Naive B cell (primary cell): ENCODE measurements around the gene ARL4C. TPM values are rescaled to one million over a fixed set of nuclear protein-coding genes. Genes with fewer than 3 reads are reported as not detected.

Experiments used
- ATAC-seq, 2 donors: fragments of 150-1000 bp; cut with Tn5 transposase; 2 replicates each; pipeline ENCODE4 v1.10.0; 2021; ENCODE audit warnings: low read depth in 2 of 2, mild to moderate bottlenecking in 2 of 2, moderate library complexity in 2 of 2
- DNase-seq: peaks from one replicate; pipeline ENCODE4 v3.0.0; 2022
- H3K27ac Mint-ChIP-seq, 6 donors: one replicate each; pipeline ENCODE4 v1.8.0; 2020 to 2022; ENCODE audit warnings: mild to moderate bottlenecking in 6 of 6, mixed read lengths in 6 of 6, moderate library complexity in 5 of 6, inconsistent platforms in 2 of 6
- H3K27me3 Mint-ChIP-seq, 3 donors: one replicate each; pipeline ENCODE4 v1.8.0; 2021 to 2022; ENCODE audit warnings: mixed read lengths in 3 of 3, mild to moderate bottlenecking in 1 of 3
- H3K36me3 Mint-ChIP-seq, 2 donors: one replicate each; pipeline ENCODE4 v1.8.0; 2020 to 2022; ENCODE audit warnings: mixed read lengths in 2 of 2, inconsistent platforms in 1 of 2, mild to moderate bottlenecking in 1 of 2
- H3K4me1 Mint-ChIP-seq, 3 donors: one replicate each; pipeline ENCODE4 v1.8.0; 2020 to 2022; ENCODE audit warnings: mixed read lengths in 3 of 3, inconsistent platforms in 1 of 3, mild to moderate bottlenecking in 1 of 3, moderate library complexity in 1 of 3
- H3K4me3 Mint-ChIP-seq, 8 donors: one replicate each; pipeline ENCODE4 v1.8.0; 2020 to 2022; ENCODE audit warnings: mild to moderate bottlenecking in 8 of 8, mixed read lengths in 8 of 8, moderate library complexity in 8 of 8, inconsistent platforms in 2 of 8
- H3K9me3 Mint-ChIP-seq, 7 donors: one replicate each; pipeline ENCODE4 v1.8.0; 2020 to 2022; ENCODE audit warnings: mixed read lengths in 7 of 7, mild to moderate bottlenecking in 5 of 7, inconsistent platforms in 2 of 7, moderate library complexity in 1 of 7
- polyA plus RNA-seq, 6 donors: library from polyadenylated mRNA; unstranded; fragments of 300-500 nt; fragmentation: Illumina TruSeq; gene quantifications; one replicate each; pipeline ENCODE4 v1.2.3, GENCODE V29; 2021; ENCODE audit warnings: low read depth in 6 of 6

ARL4C gene
- polyA plus RNA-seq, 6 donors from 2014 or later, result 18.2 to 37.1 (median 28.5) TPM

DNA sequence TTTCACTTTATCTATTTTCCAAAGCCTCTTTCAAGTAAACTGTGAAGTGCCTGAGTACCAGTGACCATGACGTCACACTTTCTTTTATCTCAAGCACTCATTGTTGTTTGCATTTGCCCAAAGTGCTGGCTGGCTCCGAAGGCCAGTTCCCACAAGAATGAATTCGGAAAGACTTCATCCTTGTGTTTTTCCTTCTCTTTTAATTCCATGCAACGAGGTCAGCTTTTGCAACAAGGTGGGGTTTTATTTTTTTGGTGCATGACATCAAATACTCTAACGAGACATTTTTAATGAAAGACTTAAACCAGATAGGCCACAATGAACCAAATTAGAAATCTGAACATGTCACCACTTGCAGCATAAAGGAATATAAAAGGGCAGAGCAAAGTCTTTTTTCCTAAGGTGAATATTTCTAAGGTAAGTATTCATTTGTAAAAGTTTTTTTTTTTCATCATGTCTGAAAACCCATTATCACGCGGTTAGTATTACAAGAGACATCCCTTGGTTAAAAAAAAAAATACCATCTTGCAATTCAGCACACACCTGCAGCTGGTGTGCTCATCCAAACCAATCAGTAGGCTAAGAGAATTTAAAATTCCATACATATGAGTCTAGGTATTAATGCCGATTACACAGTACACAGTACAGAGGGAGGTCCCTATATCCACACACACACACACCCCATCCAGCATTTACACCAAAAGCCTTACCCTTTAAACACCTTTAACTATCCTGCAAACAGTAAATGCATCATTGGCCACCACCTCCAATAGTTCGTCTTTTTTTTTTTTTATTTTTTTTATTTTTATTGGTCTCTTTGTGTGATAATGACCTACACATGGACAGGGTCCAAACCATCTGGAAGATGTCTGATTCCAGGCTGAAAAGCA lies 2.3 kb downstream of the ARL4C start:
- Mint-ChIP-seq H3K9me3 (no peaks in the 10 kb centered on the region), H3K27ac (peak overlapping the region; percentile 54 to 97 (median 90)), H3K4me3 (peak overlapping the region; percentile 87 to 98 (median 96)), H3K36me3 (peaks cover 15 to 16% of the 10 kb centered on the region in 2 donors), H3K27me3 (no peaks in the 10 kb centered on the region), H3K4me1 (peaks cover 55 to 71% (median 56%) of the 10 kb centered on the region in 3 donors)
- ATAC-seq (no peak), DNase-seq (no peak)

DNA sequence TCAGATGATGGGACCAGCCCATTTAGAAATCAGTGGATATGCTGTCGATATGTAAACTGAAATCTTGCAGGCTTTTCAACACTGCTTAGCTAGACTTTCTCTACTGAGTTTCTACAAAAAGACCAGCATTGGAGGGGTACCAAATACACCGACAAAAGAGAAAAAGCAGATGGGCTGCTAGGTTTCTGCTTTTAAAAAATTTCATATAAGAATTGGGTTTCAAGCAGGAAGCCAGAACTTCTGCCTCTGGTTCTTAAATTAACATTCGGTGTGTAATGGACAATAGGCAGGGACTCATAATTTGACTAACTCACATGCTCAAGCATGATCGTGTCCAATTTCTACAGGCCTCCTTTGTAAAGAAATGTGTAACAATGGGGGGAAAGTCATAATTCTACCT lies 3.1 kb downstream of the ARL4C start:
- peaks cover 53 to 72% (median 56%) of the 10 kb centered on the region in 3 donors for H3K4me1 Mint-ChIP-seq
- peak overlapping the region; percentile 50 to 98 (median 92) for H3K4me3 Mint-ChIP-seq
- no peaks in the 10 kb centered on the region for H3K9me3 Mint-ChIP-seq
- H3K36me3 Mint-ChIP-seq, result peaks cover 15 to 16% of the 10 kb centered on the region in 2 donors
- DNase-seq (no peak), ATAC-seq (no peak)
- H3K27me3 Mint-ChIP-seq, result no peaks in the 10 kb centered on the region
- peak overlapping the region in 2 of 6 donors; percentile 22 to 26 for H3K27ac Mint-ChIP-seq

DNA sequence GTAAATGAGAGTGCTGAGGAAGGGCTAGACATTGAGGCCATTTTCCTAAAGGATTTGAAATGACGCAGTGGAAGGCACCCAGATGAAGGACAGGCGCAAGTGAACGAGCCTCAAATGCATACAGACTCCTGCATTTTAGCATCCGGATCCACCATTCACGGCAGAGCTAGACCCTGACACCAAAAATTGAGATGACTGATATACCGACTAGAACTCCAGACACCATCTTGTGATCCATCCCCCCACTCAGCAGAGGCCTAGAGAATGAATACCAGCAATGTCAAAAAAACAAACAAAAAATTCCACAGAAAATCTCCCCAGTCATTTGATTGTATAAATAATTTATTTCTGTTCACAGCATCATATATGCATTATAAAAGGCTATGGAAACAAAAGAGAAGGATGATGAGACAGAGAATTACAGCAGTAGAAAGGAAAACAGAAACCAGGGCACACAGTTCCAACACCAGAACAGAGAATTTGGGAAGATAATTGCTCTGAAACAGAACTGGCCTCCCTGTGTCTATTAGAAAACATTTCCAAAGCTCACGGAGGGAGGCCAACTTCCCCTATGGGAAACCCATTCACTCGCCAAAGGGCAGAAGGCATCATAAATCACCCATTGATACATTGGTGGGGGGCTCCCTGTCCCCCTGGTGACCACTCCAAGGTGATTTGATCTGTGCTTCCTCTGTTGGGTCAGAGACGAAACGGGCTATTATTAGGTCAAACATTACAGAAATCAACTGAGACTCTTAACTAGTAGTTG lies 4.0 kb downstream of the ARL4C start:
- Mint-ChIP-seq H3K27me3 (no peaks in the 10 kb centered on the region), H3K9me3 (no peaks in the 10 kb centered on the region), H3K4me1 (peaks cover 56 to 73% (median 60%) of the 10 kb centered on the region in 3 donors), H3K36me3 (peaks cover 17 to 22% of the 10 kb centered on the region in 2 donors), H3K4me3 (peak overlapping the region; percentile 78 to 98 (median 90)), H3K27ac (peak overlapping the region in 3 of 6 donors; percentile 39 to 67 (median 45))
- ATAC-seq, result no peak
- no peak for DNase-seq

DNA sequence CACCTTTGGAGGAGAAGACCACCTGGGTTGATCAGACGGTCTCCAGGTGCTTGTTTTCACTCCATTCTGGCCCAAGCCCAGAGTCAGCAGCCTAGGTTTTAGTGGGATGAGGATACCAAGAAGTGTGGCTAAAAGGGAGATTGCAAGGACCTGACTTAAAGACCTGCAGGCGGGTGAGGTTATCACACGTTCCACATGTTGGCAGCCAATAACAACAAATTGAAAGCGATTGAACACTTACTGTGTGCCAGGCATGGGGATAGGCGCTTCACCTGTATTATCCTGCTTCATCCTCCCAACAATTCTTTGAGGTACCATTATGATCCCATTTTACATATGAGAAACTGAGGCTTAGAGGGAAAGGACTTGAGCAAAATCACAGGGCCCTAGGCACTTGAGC lies 5.0 kb downstream of the ARL4C start:
- H3K36me3 Mint-ChIP-seq, result peaks cover 21 to 22% of the 10 kb centered on the region in 2 donors
- peak overlapping the region in 2 of 6 donors; percentile 37 to 39 for H3K27ac Mint-ChIP-seq
- H3K9me3 Mint-ChIP-seq, result no peaks in the 10 kb centered on the region
- ATAC-seq (no peak), DNase-seq (no peak)
- peaks cover 56 to 73% (median 65%) of the 10 kb centered on the region in 3 donors for H3K4me1 Mint-ChIP-seq
- H3K27me3 Mint-ChIP-seq, result no peaks in the 10 kb centered on the region
- H3K4me3 Mint-ChIP-seq, result peak overlapping the region in 5 of 8 donors; percentile 10 to 95 (median 50)

DNA sequence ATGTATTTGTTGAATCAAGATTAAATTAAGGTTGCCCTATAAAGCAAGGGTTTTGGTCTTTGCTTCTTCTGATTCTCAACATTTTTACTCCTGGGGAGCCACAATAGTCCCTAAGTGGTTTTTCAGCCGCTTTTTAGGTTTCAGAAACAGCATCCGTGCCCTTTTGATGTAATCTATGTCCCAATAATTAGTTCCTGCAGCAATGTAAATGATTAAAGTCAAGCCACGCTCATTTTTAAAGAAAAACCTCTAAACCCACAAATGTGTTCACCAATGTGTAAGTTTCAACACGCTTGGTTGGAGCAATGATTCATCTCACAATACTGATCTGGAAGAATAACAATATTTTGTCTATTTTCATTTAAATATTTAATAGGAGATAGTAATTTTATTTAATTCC lies 5.6 kb downstream of the ARL4C start:
- no peak for DNase-seq
- Mint-ChIP-seq H3K4me1 (peaks cover 56 to 77% (median 65%) of the 10 kb centered on the region in 3 donors), H3K27me3 (no peaks in the 10 kb centered on the region), H3K9me3 (no peaks in the 10 kb centered on the region), H3K27ac (peak overlapping the region in 4 of 6 donors; percentile 13 to 86 (median 52)), H3K4me3 (peak overlapping the region in 5 of 8 donors; percentile 15 to 95 (median 66)), H3K36me3 (peaks cover 21 to 22% of the 10 kb centered on the region in 2 donors)
- ATAC-seq, result no peak

DNA sequence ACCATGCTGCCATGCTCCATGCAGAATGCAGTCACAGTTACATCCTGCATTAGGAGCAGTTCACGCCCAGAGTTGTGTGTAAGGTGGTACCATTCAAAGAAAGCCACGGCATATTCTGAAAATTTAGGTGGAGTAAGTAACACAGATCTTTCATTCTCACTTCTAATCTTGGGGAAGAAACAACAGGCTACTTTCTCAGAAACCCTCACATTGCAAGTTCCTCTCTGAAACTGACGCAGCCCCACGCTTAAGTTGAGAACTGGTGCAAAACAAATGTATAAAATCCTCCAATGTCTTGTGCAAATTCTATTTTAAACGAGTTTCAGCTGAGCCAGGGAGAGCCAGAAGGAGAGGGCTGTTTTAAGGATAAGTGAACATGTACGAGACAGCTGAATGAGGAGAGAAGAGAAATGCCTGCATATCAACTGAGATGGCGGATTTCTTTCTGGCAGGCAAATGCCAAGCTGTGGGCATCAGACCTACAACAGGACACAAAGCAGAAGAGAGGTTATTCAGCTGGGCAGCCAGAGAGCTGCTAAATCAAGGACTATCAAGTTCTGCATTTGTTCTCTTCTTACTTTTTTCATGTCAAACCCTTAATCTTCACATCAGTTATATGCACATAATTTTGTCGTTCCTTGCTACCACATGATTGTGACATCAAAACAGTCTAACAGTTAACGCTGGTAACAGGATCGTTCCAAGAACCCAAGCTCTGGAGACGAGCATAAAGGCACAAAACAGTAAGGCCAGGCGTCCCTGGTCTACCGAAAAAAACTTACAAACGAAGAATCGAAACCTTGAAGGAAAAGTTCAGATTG lies 6.4 kb downstream of the ARL4C start:
- H3K9me3 Mint-ChIP-seq, result no peaks in the 10 kb centered on the region
- ATAC-seq, result peak; percentile 54 to 61
- H3K4me1 Mint-ChIP-seq, result peaks cover 52 to 76% (median 64%) of the 10 kb centered on the region in 3 donors
- peak overlapping the region; percentile 45 to 78 (median 68) for H3K4me3 Mint-ChIP-seq
- H3K36me3 Mint-ChIP-seq, result peaks cover 14 to 17% of the 10 kb centered on the region in 2 donors
- DNase-seq, result peak; percentile 45
- H3K27ac Mint-ChIP-seq, result peak overlapping the region; percentile 22 to 92 (median 80)
- no peaks in the 10 kb centered on the region for H3K27me3 Mint-ChIP-seq

DNA sequence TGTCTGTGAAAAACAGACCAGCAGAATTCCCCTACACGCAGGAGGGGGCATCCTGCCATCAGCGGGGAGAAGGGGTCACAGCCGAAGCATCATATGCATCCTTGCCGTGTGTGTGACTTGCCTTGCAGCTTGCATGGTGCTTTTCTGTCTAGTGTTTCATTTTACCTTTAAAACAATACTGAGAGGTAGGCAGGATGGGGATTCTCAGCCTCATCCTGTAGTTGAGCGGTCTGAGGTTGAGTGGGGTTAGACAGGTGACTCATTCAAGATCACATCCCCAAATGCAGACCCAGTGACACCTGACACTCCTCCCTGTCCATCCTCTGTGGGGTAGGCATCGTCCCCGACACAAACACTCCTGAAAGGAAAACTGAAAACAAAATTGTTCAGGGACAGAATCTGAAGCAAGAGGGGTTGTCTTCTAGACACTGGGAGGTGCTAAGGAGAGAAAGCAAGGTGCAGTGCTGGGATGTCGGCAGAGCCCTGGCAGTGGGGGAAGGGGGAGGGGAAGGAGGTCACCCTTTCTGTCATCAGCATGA lies 7.9 kb downstream of the ARL4C start:
- H3K27me3 Mint-ChIP-seq, result no peaks in the 10 kb centered on the region
- peak overlapping the region in 7 of 8 donors; percentile 45 to 85 (median 61) for H3K4me3 Mint-ChIP-seq
- DNase-seq (peak; percentile 30), ATAC-seq (peak; percentile 35 to 41)
- H3K4me1 Mint-ChIP-seq, result peaks cover 61 to 83% (median 79%) of the 10 kb centered on the region in 3 donors
- H3K36me3 Mint-ChIP-seq, result peaks cover 13 to 17% of the 10 kb centered on the region in 2 donors
- H3K27ac Mint-ChIP-seq, result peak overlapping the region in 5 of 6 donors; percentile 14 to 73 (median 30)
- H3K9me3 Mint-ChIP-seq, result no peaks in the 10 kb centered on the region

DNA sequence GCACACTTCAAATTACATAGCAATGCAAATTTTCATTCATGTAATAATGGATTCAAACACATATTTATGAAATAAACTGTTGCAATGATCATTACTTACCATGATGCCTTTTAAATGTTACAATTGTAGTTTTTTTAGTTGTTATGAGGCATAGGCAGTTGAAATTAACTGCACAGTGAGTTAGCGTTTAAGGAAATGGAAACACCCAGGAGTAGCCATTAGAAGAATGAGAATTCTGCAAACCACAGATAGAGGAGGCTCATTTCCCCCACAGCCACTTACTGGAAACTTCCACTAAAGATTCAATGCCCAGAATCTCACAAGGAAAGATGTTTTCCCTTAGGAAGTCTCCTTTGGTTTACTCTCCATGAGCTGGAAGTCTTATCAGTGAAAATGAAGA lies 8.4 kb downstream of the ARL4C start:
- no peaks in the 10 kb centered on the region for H3K9me3 Mint-ChIP-seq
- DNase-seq (no peak), ATAC-seq (no peak)
- H3K4me3 Mint-ChIP-seq, result peak overlapping the region in 4 of 8 donors; percentile 53 to 85 (median 56)
- H3K4me1 Mint-ChIP-seq, result peaks cover 66 to 84% (median 83%) of the 10 kb centered on the region in 3 donors
- H3K27ac Mint-ChIP-seq, result peak overlapping the region in 3 of 6 donors; percentile 2 to 73 (median 20)
- no peaks in the 10 kb centered on the region for H3K27me3 Mint-ChIP-seq
- peaks cover 13 to 17% of the 10 kb centered on the region in 2 donors for H3K36me3 Mint-ChIP-seq

DNA sequence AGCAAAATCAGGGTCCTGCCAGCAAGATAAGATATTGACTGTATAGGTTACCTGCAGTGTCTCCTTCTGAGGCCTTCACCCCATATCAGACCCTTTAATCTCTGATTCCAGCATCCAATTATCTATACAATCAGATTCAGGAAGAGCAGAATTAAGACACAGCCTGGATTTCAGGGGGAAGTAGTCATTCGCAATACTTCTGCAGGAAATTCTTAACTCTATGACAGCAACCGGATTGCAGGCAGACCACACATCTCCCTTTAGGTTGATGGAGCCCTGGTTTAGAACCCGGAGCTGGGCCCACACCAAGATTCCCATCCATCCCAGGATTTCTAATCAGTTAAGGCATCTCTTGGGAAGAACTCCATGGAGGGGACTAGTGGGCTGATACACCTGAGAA lies 9.5 kb downstream of the ARL4C start:
- ATAC-seq, result no peak
- H3K27ac Mint-ChIP-seq, result peak overlapping the region in 1 of 6 donors; percentile 51
- no peaks in the 10 kb centered on the region for H3K27me3 Mint-ChIP-seq
- H3K4me1 Mint-ChIP-seq, result peaks cover 64 to 81% (median 77%) of the 10 kb centered on the region in 3 donors
- H3K36me3 Mint-ChIP-seq, result peaks cover 5 to 8% of the 10 kb centered on the region in 2 donors
- H3K9me3 Mint-ChIP-seq, result no peaks in the 10 kb centered on the region
- H3K4me3 Mint-ChIP-seq, result peak overlapping the region in 1 of 8 donors; percentile 35
- no peak for DNase-seq

DNA sequence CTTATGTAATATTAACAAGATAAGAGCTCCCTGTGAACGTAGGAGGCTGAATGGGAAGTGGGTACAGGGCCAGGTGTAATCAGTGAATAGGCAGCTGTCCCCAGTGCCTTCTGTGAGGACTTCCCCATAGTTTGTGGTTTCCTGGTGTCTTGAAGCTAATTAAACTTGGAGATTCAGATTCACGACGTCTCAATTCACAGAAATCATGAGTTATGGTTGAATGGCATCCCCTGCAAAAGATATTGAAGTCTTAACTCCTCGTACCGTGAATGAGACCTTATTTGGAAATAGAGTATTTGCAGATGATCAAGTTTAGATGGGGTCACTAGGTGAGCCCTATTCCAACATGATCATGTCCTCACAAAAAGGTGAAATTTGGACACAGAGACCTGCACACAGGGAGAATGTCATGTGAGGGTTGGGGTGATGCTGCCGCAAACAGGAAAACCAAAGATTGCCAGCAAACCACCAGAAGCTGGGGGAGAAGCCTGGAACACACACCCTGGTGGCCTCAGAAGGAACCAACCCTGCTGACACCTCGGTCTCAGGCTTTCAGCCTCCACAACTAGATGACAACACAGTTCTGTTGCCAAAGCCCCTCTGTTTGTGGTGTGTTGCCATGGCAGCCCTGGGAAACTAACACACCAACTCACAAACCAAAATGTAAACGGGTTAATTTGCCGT lies 13.2 kb downstream of the ARL4C start:
- peaks cover 5 to 7% of the 10 kb centered on the region in 2 donors for H3K36me3 Mint-ChIP-seq
- peaks cover 0 to 4% (median 0%) of the 10 kb centered on the region in 3 donors for H3K27me3 Mint-ChIP-seq
- DNase-seq, result peak; percentile 85
- peak; percentile 90 to 92 for ATAC-seq
- H3K27ac Mint-ChIP-seq, result peak overlapping the region; percentile 85 to 98 (median 96)
- peaks cover 35 to 50% (median 43%) of the 10 kb centered on the region in 3 donors for H3K4me1 Mint-ChIP-seq
- H3K4me3 Mint-ChIP-seq, result peak overlapping the region; percentile 63 to 83 (median 72)
- H3K9me3 Mint-ChIP-seq, result no peaks in the 10 kb centered on the region

DNA sequence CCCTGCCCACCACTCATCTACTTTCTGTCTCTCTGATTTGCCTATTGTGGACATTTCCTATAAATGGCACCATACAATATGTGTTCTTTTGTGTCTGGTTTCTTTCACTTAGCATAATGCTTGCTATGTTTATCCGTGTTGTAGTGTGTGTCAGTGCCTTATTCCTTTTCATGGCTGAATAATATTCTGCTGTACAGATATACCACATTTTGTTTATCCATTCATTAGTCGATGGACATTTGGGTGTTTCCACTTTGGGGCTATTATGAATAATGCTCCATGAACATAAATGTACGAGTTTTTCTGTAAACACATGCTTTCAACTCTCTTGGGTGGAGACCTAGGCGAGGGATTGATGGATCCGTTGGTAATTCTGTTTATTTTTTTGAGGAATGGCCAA lies 15.6 kb downstream of the ARL4C start:
- peak overlapping the region in 2 of 6 donors; percentile 3 to 62 for H3K27ac Mint-ChIP-seq
- peaks cover 0 to 4% (median 0%) of the 10 kb centered on the region in 3 donors for H3K27me3 Mint-ChIP-seq
- no peak overlapping the region for H3K4me3 Mint-ChIP-seq
- no peaks in the 10 kb centered on the region for H3K9me3 Mint-ChIP-seq
- no peaks in the 10 kb centered on the region for H3K36me3 Mint-ChIP-seq
- no peak for ATAC-seq
- peaks cover 27 to 35% (median 35%) of the 10 kb centered on the region in 3 donors for H3K4me1 Mint-ChIP-seq
- DNase-seq, result no peak

DNA sequence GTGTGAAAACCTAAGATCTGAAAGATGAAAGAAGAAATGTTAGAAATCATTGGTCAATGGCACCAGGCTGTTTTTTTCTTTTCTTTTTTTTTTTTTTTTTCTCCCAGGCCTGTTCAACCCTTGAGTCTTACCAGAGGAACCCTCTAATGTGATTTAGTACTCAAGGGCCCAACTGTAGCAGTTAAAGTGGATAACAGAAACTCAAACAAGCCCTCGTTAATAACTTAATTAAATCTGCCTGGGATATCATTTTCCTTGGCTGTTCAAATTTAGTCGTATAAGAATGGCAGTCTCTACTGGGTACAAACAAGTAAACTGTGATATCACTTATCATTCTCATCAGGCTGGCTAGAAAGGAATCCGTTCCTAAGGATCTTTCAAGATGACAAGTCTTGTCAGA lies 16.5 kb downstream of the ARL4C start:
- H3K4me3 Mint-ChIP-seq, result no peak overlapping the region
- peaks cover 0 to 4% (median 0%) of the 10 kb centered on the region in 3 donors for H3K27me3 Mint-ChIP-seq
- no peak overlapping the region for H3K27ac Mint-ChIP-seq

More for the DNA sequence above, 16.5 kb downstream of the ARL4C start:
- DNase-seq (no peak), ATAC-seq (no peak)
- Mint-ChIP-seq H3K9me3 (no peaks in the 10 kb centered on the region), H3K4me1 (peaks cover 29 to 32% (median 29%) of the 10 kb centered on the region in 3 donors), H3K36me3 (no peaks in the 10 kb centered on the region)
